Gastroesophageal sphincter (tissue), 3 donors: Measurements from ENCODE around the gene TRIM69.

Experiments used
- POLR2A ChIP-seq, 2 donors: fragments of 450-650 bp; IDR thresholded peaks; one replicate each; pipeline ENCODE4 v1.6.1; 2017; ENCODE audit warnings: antibody characterized with exemption in 2 of 2, mild to moderate bottlenecking in 2 of 2, moderate library complexity in 1 of 2
- TF ChIP-seq, protein P1 (sequence below), 4 experiments: fragments of 200-600 bp in 2 of 4; fragments of 450-650 bp in 2 of 4; sonication (generic) in 1 of 4; IDR thresholded peaks; one replicate each; pipeline ENCODE4 v1.5.1; 2017 to 2019; ENCODE audit warnings: antibody characterized with exemption in 4 of 4, mild to moderate bottlenecking in 2 of 4, moderate library complexity in 2 of 4

- TF ChIP-seq, protein P1, sequence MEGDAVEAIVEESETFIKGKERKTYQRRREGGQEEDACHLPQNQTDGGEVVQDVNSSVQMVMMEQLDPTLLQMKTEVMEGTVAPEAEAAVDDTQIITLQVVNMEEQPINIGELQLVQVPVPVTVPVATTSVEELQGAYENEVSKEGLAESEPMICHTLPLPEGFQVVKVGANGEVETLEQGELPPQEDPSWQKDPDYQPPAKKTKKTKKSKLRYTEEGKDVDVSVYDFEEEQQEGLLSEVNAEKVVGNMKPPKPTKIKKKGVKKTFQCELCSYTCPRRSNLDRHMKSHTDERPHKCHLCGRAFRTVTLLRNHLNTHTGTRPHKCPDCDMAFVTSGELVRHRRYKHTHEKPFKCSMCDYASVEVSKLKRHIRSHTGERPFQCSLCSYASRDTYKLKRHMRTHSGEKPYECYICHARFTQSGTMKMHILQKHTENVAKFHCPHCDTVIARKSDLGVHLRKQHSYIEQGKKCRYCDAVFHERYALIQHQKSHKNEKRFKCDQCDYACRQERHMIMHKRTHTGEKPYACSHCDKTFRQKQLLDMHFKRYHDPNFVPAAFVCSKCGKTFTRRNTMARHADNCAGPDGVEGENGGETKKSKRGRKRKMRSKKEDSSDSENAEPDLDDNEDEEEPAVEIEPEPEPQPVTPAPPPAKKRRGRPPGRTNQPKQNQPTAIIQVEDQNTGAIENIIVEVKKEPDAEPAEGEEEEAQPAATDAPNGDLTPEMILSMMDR (IDR thresholded peaks at IDR 0.05) = no peak
- TF ChIP-seq POLR2A (IDR thresholded peaks at IDR 0.05) = no peak
These were observed 54.3 kb downstream of the TRIM69 start for GRCh38 chr15:44790656-44791055.
